Immature natural killer cell (primary cell): ENCODE results near the gene FAM13A. TPM values are rescaled to one million over a fixed set of nuclear protein-coding genes. Genes with fewer than 3 reads are reported as not detected.

ENCODE experiments used
- DNase-seq, 3 donors: peaks; one replicate each; pipeline ENCODE4 v3.0.0; 2022; ENCODE audit warnings: mixed read lengths in 1 of 3
- H3K27ac Mint-ChIP-seq, 6 donors: one replicate each; pipeline ENCODE4 v1.8.0; 2020; ENCODE audit warnings: mixed read lengths in 6 of 6, mild to moderate bottlenecking in 5 of 6, inconsistent platforms in 4 of 6, moderate library complexity in 3 of 6
- H3K27me3 Mint-ChIP-seq, 3 donors: one replicate each; pipeline ENCODE4 v1.8.0; 2020 to 2021; ENCODE audit warnings: low read depth in 3 of 3, mild to moderate bottlenecking in 3 of 3, mixed read lengths in 3 of 3, moderate library complexity in 3 of 3, inconsistent platforms in 1 of 3
- H3K36me3 Mint-ChIP-seq, 3 donors: one replicate each; pipeline ENCODE4 v1.8.0; 2020; ENCODE audit warnings: mixed read lengths in 3 of 3, inconsistent platforms in 2 of 3, mild to moderate bottlenecking in 2 of 3
- H3K4me1 Mint-ChIP-seq, 2 donors: one replicate each; pipeline ENCODE4 v1.8.0; 2020; ENCODE audit warnings: inconsistent platforms in 2 of 2, mild to moderate bottlenecking in 2 of 2, mixed read lengths in 2 of 2, moderate library complexity in 1 of 2
- H3K4me3 Mint-ChIP-seq, 5 donors: one replicate each; pipeline ENCODE4 v1.8.0; 2020; ENCODE audit warnings: mild to moderate bottlenecking in 5 of 5, mixed read lengths in 5 of 5, inconsistent platforms in 3 of 5, moderate library complexity in 3 of 5
- H3K9me3 Mint-ChIP-seq, 6 donors: one replicate each; pipeline ENCODE4 v1.8.0; 2020; ENCODE audit warnings: mild to moderate bottlenecking in 6 of 6, mixed read lengths in 6 of 6, inconsistent platforms in 4 of 6, moderate library complexity in 3 of 6
- polyA plus RNA-seq, 3 donors: library from polyadenylated mRNA; unstranded; fragments of 300-500 nt; fragmentation: Illumina TruSeq; gene quantifications; one replicate each; pipeline ENCODE4 v1.2.3, GENCODE V29; 2021

Gene FAM13A
- polyA plus RNA-seq: 1 to 10 TPM; 1.5 to 3.4 (median 1.7) TPM

DNA sequence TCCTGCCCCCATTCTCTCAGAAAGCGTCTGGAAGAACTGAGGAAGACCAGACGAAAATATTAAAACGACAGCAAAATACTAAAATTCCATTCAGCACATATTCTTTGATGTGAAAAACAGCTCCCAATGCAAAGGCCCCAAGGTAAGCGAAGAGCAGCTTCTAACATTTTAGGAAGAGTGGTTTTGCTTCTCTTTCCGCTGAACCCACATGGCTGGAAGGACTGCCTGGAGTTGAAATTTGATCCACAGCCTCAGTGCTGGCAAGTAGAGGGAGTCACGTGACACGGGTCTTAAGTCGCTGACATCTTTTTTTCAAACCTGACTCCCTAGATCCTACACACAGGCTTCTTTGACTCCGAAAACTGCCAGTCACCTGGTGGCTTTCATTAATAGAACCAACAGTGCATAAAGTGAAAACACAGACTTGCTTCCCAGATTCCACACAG lies at the start of gene FAM13A:
Gene FAM13A (minus strand): TSS at position 233 of the 446 bp plus-strand sequence. CDS start 221 bp downstream, at position 12.
- H3K9me3 Mint-ChIP-seq: peaks cover 0 to 11% (median 5%) of the 10 kb centered on the region in 6 donors
- peaks cover 0 to 13% (median 4%) of the 10 kb centered on the region in 3 donors for H3K27me3 Mint-ChIP-seq
- peaks cover 7 to 16% of the 10 kb centered on the region in 2 donors for H3K4me1 Mint-ChIP-seq
- H3K36me3 Mint-ChIP-seq: no peaks in the 10 kb centered on the region
- DNase-seq: no peak
- H3K4me3 Mint-ChIP-seq: peak within 1 kb of the TSS; percentile 23 to 38 (median 26)
- peak within 1 kb of the TSS in 1 of 6 donors; percentile 11 for H3K27ac Mint-ChIP-seq

DNA sequence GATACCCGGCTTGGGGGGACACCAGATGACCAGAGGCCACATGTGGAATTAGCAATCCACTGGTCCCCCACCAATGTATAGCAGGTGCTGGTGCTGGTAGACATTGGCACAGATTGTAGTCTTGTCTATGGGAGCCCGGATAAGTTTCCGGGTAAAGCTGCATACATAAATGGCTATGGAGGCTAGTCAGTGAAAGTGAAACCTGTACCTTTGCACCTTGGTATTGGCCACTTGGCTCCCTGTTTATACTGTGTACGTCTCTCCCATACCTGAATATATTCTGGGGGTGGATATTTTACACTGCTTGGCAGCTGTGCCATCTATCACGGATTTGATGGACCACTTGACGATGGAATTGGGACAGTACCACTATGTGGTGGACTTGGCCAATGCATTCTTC lies 48.7 kb upstream of the FAM13A start:
- no peak for DNase-seq
- H3K27me3 Mint-ChIP-seq: peaks cover 8 to 9% (median 8%) of the 10 kb centered on the region in 3 donors
- no peaks in the 10 kb centered on the region for H3K9me3 Mint-ChIP-seq
- no peak overlapping the region for H3K4me3 Mint-ChIP-seq
- no peaks in the 10 kb centered on the region for H3K36me3 Mint-ChIP-seq
- peaks cover 10 to 13% of the 10 kb centered on the region in 2 donors for H3K4me1 Mint-ChIP-seq
- no peak overlapping the region for H3K27ac Mint-ChIP-seq

GRCh38 chr4:89101256-89102161 lies 44.5 kb upstream of the FAM13A start:
- Mint-ChIP-seq H3K4me3 (no peak overlapping the region), H3K36me3 (no peaks in the 10 kb centered on the region), H3K9me3 (no peaks in the 10 kb centered on the region), H3K27me3 (peaks cover 1 to 9% (median 4%) of the 10 kb centered on the region in 3 donors), H3K27ac (no peak overlapping the region), H3K4me1 (no peaks in the 10 kb centered on the region)
- no peak for DNase-seq

- Mint-ChIP-seq H3K4me1 (no peaks in the 10 kb centered on the region), H3K4me3 (no peak overlapping the region), H3K27ac (no peak overlapping the region), H3K27me3 (peaks cover 1 to 6% (median 6%) of the 10 kb centered on the region in 3 donors), H3K9me3 (no peaks in the 10 kb centered on the region), H3K36me3 (no peaks in the 10 kb centered on the region)
- DNase-seq: no peak
Measured at GRCh38 chr4:89100853-89101252, 43.9 kb upstream of the FAM13A start.

GRCh38 chr4:89099471-89099870 lies 42.5 kb upstream of the FAM13A start:
- no peak overlapping the region for H3K4me3 Mint-ChIP-seq
- H3K27me3 Mint-ChIP-seq: peaks cover 1 to 6% (median 3%) of the 10 kb centered on the region in 3 donors
- no peaks in the 10 kb centered on the region for H3K4me1 Mint-ChIP-seq
- H3K27ac Mint-ChIP-seq: no peak overlapping the region
- no peaks in the 10 kb centered on the region for H3K36me3 Mint-ChIP-seq
- no peak for DNase-seq
- H3K9me3 Mint-ChIP-seq: peaks cover 0 to 3% (median 0%) of the 10 kb centered on the region in 6 donors

- Mint-ChIP-seq H3K4me3 (no peak overlapping the region), H3K27ac (no peak overlapping the region), H3K36me3 (no peaks in the 10 kb centered on the region), H3K27me3 (peaks cover 1 to 6% (median 2%) of the 10 kb centered on the region in 3 donors), H3K4me1 (no peaks in the 10 kb centered on the region), H3K9me3 (peaks cover 0 to 3% (median 0%) of the 10 kb centered on the region in 6 donors)
- no peak for DNase-seq
Measured at GRCh38 chr4:89099034-89099433, 42.0 kb upstream of the FAM13A start.

DNA sequence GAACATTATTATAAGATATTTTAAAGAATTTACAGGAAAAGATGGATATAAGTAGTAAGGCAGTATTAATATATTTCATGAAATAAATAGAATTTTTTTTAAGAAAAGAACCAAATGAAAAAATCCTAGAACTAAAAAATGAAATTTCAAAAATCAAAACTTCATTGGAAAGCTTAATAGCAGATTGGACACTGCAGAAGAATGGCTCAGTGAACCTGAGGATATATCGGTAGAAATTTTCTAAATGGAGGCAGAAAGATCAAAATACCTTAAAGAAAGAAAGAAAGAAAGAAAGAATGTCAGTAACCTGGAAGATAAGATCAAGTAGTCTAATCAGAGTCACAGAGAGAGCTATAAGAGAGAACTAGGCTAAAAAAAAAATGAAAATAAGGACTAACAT lies 21.3 kb upstream of the FAM13A start:
- H3K9me3 Mint-ChIP-seq: peaks cover 0 to 34% (median 15%) of the 10 kb centered on the region in 6 donors
- H3K36me3 Mint-ChIP-seq: peaks cover 0 to 3% (median 0%) of the 10 kb centered on the region in 3 donors
- no peak overlapping the region for H3K27ac Mint-ChIP-seq
- no peaks in the 10 kb centered on the region for H3K4me1 Mint-ChIP-seq
- peaks cover 0 to 8% (median 6%) of the 10 kb centered on the region in 3 donors for H3K27me3 Mint-ChIP-seq
- DNase-seq: no peak
- no peak overlapping the region for H3K4me3 Mint-ChIP-seq

DNA sequence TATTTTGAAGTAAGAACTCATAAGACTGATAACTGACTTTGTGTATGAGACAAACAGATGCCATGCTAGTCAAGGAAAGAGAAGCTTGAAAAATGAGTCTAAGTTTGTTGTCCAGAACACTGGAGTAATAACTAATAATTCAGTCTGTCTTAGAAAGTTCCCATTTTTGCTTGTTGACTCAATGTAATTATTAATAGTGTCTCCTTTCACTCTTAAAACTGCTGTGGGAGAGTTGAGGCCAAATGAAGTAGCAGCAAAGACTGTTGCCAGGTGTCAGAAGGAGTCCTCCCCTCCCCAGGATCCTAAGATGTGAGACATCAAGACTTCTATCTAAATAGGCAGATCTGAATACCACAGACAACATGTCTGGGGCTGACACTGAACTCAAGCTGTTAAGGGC lies 20.8 kb upstream of the FAM13A start:
- H3K27me3 Mint-ChIP-seq: peaks cover 0 to 8% (median 6%) of the 10 kb centered on the region in 3 donors
- peaks cover 0 to 34% (median 15%) of the 10 kb centered on the region in 6 donors for H3K9me3 Mint-ChIP-seq
- no peak overlapping the region for H3K4me3 Mint-ChIP-seq
- H3K36me3 Mint-ChIP-seq: peaks cover 0 to 3% (median 0%) of the 10 kb centered on the region in 3 donors
- H3K4me1 Mint-ChIP-seq: no peaks in the 10 kb centered on the region
- DNase-seq: no peak
- H3K27ac Mint-ChIP-seq: no peak overlapping the region

GRCh38 chr4:89072921-89073320 lies 15.9 kb upstream of the FAM13A start:
- H3K4me1 Mint-ChIP-seq: no peaks in the 10 kb centered on the region
- H3K27me3 Mint-ChIP-seq: peaks cover 0 to 2% (median 2%) of the 10 kb centered on the region in 3 donors
- H3K9me3 Mint-ChIP-seq: peaks cover 0 to 17% (median 7%) of the 10 kb centered on the region in 6 donors
- H3K27ac Mint-ChIP-seq: no peak overlapping the region
- peaks cover 0 to 3% (median 0%) of the 10 kb centered on the region in 3 donors for H3K36me3 Mint-ChIP-seq
- no peak overlapping the region for H3K4me3 Mint-ChIP-seq
- no peak for DNase-seq

DNA sequence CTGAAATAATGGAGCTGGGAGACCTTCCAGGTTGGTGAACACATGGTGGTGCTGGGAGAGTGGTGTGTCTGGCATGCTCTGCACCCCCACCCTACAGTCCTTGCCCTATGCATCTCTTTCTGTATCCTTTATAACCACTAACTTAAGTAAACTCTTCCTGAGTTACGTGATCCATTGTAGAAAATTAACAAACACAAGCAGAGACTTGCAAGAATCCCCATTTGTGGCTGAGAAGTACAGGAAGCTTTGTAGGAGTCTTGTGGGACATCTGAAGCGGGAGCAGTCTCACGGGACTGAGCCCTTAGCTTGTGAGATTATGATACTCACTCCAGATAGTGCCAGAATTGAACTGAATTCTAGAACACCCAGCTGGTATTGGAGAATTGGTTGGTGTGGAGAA lies 14.3 kb upstream of the FAM13A start:
- H3K27me3 Mint-ChIP-seq: peaks cover 0 to 4% (median 0%) of the 10 kb centered on the region in 3 donors
- peaks cover 0 to under 1% (median 0%) of the 10 kb centered on the region in 6 donors for H3K9me3 Mint-ChIP-seq
- no peaks in the 10 kb centered on the region for H3K36me3 Mint-ChIP-seq
- no peaks in the 10 kb centered on the region for H3K4me1 Mint-ChIP-seq
- DNase-seq: no peak
- H3K27ac Mint-ChIP-seq: no peak overlapping the region
- no peak overlapping the region for H3K4me3 Mint-ChIP-seq

DNA sequence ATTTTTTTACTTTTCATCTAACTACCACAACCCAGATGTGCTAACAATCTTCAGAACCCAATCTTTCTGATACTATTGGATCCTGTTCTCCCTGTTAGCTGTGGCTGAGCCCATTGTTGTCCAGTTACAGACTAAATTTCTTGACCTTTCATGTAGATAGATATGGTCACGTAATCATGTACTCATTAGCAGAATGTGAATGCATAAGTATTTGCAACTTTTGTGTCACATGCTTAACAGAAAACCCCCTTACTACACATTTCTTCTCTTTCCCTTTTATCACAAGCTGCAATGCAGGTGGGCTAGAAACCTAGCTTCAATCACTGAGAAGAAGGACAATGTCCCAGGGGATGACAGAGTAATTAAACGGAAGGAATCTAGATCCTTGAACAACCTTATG lies 13.1 kb upstream of the FAM13A start:
- Mint-ChIP-seq H3K36me3 (no peaks in the 10 kb centered on the region), H3K27ac (no peak overlapping the region), H3K4me3 (no peak overlapping the region), H3K9me3 (no peaks in the 10 kb centered on the region), H3K4me1 (no peaks in the 10 kb centered on the region), H3K27me3 (peaks cover 0 to 4% (median 0%) of the 10 kb centered on the region in 3 donors)
- DNase-seq: no peak

DNA sequence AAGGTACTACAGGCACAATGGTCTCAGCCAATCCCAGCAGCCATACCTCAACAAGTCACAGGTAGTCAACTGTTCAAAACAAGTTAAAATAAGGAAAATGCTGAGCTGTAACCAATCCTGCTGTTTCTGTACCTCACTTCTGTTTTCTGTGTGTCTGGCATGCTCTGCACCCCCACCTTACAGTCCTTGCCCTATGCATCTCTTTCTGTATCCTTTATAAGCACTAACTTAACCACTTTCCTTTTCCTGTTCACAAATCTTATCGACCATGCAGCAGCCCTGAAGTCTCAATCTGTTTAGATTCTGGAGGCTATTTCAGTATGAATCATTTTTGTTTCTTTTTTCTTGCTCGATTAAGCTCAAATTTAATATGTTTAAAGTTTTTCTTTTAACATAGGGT lies 12.5 kb upstream of the FAM13A start:
- Mint-ChIP-seq H3K4me1 (no peaks in the 10 kb centered on the region), H3K36me3 (no peaks in the 10 kb centered on the region), H3K27me3 (peaks cover 0 to 4% (median 0%) of the 10 kb centered on the region in 3 donors), H3K4me3 (no peak overlapping the region), H3K9me3 (no peaks in the 10 kb centered on the region), H3K27ac (no peak overlapping the region)
- no peak for DNase-seq

DNA sequence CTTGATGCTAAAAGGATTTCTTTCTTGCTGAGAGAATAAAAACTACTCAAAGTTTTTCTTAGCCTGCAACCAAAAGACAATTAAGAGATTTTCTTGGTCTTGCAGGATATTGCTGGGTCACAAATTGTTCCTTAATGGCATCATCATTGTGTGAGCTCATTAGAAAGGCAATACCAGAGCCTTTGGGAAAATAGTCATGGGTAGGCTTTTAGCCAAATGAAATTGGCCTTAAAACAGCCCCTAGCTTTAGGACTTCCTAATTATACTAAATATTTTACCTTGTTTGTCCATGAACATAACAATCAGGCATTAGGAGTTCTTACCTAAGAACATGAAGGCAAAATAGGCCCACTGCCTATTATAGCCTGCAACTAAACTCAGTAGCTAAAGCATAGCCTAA lies 10.4 kb upstream of the FAM13A start:
- H3K9me3 Mint-ChIP-seq: peaks cover 0 to 6% (median 0%) of the 10 kb centered on the region in 6 donors
- DNase-seq: no peak
- H3K27ac Mint-ChIP-seq: no peak overlapping the region
- no peak overlapping the region for H3K4me3 Mint-ChIP-seq
- peaks cover 0 to 4% (median 0%) of the 10 kb centered on the region in 3 donors for H3K27me3 Mint-ChIP-seq
- no peaks in the 10 kb centered on the region for H3K36me3 Mint-ChIP-seq
- no peaks in the 10 kb centered on the region for H3K4me1 Mint-ChIP-seq

- Mint-ChIP-seq H3K9me3 (peaks cover 0 to 20% (median 4%) of the 10 kb centered on the region in 6 donors), H3K4me3 (no peak overlapping the region)
Measured at GRCh38 chr4:89064848-89065247, 7.9 kb upstream of the FAM13A start.

More at GRCh38 chr4:89064848-89065247, 7.9 kb upstream of the FAM13A start:
- Mint-ChIP-seq H3K27me3 (peaks cover 4 to 5% (median 5%) of the 10 kb centered on the region in 3 donors), H3K4me1 (no peaks in the 10 kb centered on the region), H3K36me3 (no peaks in the 10 kb centered on the region), H3K27ac (no peak overlapping the region)
- no peak for DNase-seq
